Measurements from ENCODE around the gene BTRC.

The BTRC gene

GRCh38 chr10:101487399-101487798 lies 133.4 kb downstream of the BTRC start:
- DNase-seq = no peak

GRCh38 chr10:101489355-101489754 lies 135.4 kb downstream of the BTRC start:
- no peak for DNase-seq

- no peak for DNase-seq
These were observed 136.1 kb downstream of the BTRC start for GRCh38 chr10:101490026-101490425.

- DNase-seq = no peak
These were observed 138.2 kb downstream of the BTRC start for GRCh38 chr10:101492205-101492604.

GRCh38 chr10:101492814-101493213 lies 138.8 kb downstream of the BTRC start:
- no peak for DNase-seq

GRCh38 chr10:101493249-101493648 lies 139.3 kb downstream of the BTRC start:
- no peak for DNase-seq

GRCh38 chr10:101493782-101494281 lies 139.9 kb downstream of the BTRC start:
- no peak for DNase-seq

- no peak for DNase-seq
These were observed 140.7 kb downstream of the BTRC start for GRCh38 chr10:101494650-101495049.

GRCh38 chr10:101495324-101495925 lies 141.5 kb downstream of the BTRC start:
- no peak for DNase-seq

- DNase-seq = no peak
These were observed 150.5 kb downstream of the BTRC start for GRCh38 chr10:101504438-101504837.

- DNase-seq = no peak
These were observed 153.1 kb downstream of the BTRC start for GRCh38 chr10:101506829-101507661.

GRCh38 chr10:101507828-101508227 lies 153.9 kb downstream of the BTRC start:
- DNase-seq = no peak

- no peak for DNase-seq
These were observed 158.0 kb downstream of the BTRC start for GRCh38 chr10:101511938-101512337.

- DNase-seq = no peak
These were observed 158.8 kb downstream of the BTRC start for GRCh38 chr10:101512738-101513137.

GRCh38 chr10:101513733-101514132 lies 159.8 kb downstream of the BTRC start:
- DNase-seq = no peak

- DNase-seq = no peak
These were observed 171.9 kb downstream of the BTRC start for GRCh38 chr10:101525848-101526247.

- no peak for DNase-seq
These were observed 175.2 kb downstream of the BTRC start for GRCh38 chr10:101529207-101529606.

- no peak for DNase-seq
These were observed 176.0 kb downstream of the BTRC start for GRCh38 chr10:101529725-101530553.

- no peak for DNase-seq
These were observed 182.0 kb downstream of the BTRC start for GRCh38 chr10:101535949-101536348.

- no peak for DNase-seq
These were observed 182.8 kb downstream of the BTRC start for GRCh38 chr10:101536800-101537199.

- DNase-seq = no peak
These were observed 184.5 kb downstream of the BTRC start for GRCh38 chr10:101538446-101538845.

- no peak for DNase-seq
These were observed 191.9 kb downstream of the BTRC start for GRCh38 chr10:101545898-101546297.

- no peak for DNase-seq
These were observed 197.0 kb downstream of the BTRC start for GRCh38 chr10:101550965-101551364.
